ENCODE data around the gene ASIC4. TPM values are rescaled to one million over a fixed set of nuclear protein-coding genes. Genes with fewer than 3 reads are reported as not detected.

Gene ASIC4
- total RNA-seq, 1 donor from 2014 or later, result not detected

DNA sequence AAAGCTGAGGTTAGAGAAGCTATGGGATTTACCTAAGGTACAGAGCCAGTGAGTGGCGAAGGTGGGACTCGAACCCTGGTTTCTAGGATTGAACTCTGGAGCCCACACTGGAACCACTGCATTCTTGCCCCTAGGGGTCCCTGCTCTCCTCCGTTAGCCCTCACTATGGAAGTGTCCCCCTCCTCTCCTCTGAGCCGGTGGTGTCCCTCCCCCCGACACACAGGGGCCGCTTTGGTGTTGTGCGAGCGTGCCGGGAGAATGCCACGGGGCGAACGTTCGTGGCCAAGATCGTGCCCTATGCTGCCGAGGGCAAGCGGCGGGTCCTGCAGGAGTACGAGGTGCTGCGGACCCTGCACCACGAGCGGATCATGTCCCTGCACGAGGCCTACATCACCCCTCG lies 24.1 kb upstream of the ASIC4 start:
- Histone ChIP-seq H3K27me3 (no peaks in the 10 kb centered on the region), H3K36me3 (no peaks in the 10 kb centered on the region)
- intact Hi-C loops (cut with DNase I), result no loop called here

DNA sequence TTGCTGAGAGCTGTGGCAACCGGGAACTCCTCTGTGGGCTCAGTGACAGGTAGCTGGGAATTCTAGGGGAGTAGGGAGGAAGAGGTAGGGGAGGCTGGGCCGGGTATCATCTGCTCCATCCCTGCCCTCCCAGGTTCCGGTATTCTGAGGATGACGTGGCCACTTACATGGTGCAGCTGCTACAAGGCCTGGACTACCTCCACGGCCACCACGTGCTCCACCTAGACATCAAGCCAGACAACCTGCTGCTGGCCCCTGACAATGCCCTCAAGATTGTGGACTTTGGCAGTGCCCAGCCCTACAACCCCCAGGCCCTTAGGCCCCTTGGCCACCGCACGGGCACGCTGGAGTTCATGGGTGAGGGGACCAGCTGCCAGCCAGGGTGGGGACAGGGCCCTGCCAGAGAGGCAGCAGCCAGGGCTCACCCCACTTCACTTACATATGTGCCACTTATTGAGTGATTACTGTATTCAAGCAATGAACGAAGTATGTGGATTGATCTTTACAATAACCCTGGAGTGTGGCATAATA lies 23.6 kb upstream of the ASIC4 start:
- Histone ChIP-seq H3K36me3 (no peaks in the 10 kb centered on the region), H3K4me3 (no peak overlapping the region), H3K27me3 (no peaks in the 10 kb centered on the region), H3K4me1 (no peaks in the 10 kb centered on the region), H3K9me3 (no peaks in the 10 kb centered on the region), H3K27ac (no peak overlapping the region)
- no peak for DNase-seq (ENCODE audit: extremely low spot score in 2 of 2)
- intact Hi-C loops (cut with DNase I), result no loop called here
- TF ChIP-seq, protein P1, sequence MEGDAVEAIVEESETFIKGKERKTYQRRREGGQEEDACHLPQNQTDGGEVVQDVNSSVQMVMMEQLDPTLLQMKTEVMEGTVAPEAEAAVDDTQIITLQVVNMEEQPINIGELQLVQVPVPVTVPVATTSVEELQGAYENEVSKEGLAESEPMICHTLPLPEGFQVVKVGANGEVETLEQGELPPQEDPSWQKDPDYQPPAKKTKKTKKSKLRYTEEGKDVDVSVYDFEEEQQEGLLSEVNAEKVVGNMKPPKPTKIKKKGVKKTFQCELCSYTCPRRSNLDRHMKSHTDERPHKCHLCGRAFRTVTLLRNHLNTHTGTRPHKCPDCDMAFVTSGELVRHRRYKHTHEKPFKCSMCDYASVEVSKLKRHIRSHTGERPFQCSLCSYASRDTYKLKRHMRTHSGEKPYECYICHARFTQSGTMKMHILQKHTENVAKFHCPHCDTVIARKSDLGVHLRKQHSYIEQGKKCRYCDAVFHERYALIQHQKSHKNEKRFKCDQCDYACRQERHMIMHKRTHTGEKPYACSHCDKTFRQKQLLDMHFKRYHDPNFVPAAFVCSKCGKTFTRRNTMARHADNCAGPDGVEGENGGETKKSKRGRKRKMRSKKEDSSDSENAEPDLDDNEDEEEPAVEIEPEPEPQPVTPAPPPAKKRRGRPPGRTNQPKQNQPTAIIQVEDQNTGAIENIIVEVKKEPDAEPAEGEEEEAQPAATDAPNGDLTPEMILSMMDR (IDR thresholded peaks at IDR 0.05), result no peak
- no peak for TF ChIP-seq POLR2A (IDR thresholded peaks at IDR 0.05)

More for the DNA sequence above, 24.1 kb upstream of the ASIC4 start:
- no peaks in the 10 kb centered on the region for H3K9me3 ChIP-seq
- no peak overlapping the region for H3K27ac ChIP-seq
- DNase-seq (ENCODE audit: extremely low spot score in 2 of 2), result no peak
- H3K4me3 ChIP-seq, result no peak overlapping the region
- TF ChIP-seq POLR2AphosphoS5 (IDR thresholded peaks at IDR 0.05; ENCODE audit: insufficient read depth in 1 of 2, low read depth in 1 of 2) (no peak), POLR2A (IDR thresholded peaks at IDR 0.05) (no peak)
- TF ChIP-seq, protein P1 (IDR thresholded peaks at IDR 0.05), result no peak
- H3K4me1 ChIP-seq, result no peaks in the 10 kb centered on the region

DNA sequence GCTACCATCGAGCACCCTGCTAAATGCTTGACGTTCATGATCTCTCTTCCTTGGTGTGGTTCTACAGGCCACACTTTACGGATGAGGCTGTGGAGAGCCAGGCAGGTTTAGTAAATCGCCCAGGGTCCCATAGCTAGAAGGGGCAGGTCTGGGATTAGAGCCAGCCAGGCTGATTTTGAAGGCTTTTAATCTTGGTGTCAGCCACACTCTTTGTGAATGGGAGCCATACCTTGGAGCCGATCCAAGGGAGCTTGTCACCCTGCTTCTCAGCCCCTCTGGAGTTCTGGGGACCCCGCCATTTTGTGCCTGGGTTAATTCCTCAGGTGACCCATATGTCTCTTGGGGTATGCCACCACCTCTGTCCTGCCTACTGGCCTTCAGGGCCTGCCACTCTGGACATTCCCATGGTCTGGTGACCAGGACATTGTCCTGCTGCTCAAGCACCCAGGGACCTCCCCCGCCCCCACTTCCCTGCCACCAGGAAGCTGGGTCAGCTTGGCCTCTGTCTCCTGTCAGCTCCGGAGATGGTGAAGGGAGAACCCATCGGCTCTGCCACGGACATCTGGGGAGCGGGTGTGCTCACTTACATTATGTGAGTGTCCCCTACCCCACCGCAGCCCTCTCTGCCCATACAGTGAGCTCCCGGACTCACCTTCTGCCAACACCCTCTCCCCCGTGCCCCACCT lies 22.9 kb upstream of the ASIC4 start:
- Histone ChIP-seq H3K36me3 (no peaks in the 10 kb centered on the region), H3K4me1 (peaks cover under 1% of the 10 kb centered on the region), H3K9me3 (no peaks in the 10 kb centered on the region), H3K4me3 (no peak overlapping the region), H3K27me3 (no peaks in the 10 kb centered on the region), H3K27ac (no peak overlapping the region)
- DNase-seq (ENCODE audit: extremely low spot score in 2 of 2), result no peak
- TF ChIP-seq, protein P1 (IDR thresholded peaks at IDR 0.05), result no peak
- TF ChIP-seq POLR2A (IDR thresholded peaks at IDR 0.05) (no peak), POLR2AphosphoS5 (IDR thresholded peaks at IDR 0.05; ENCODE audit: insufficient read depth in 1 of 2, low read depth in 1 of 2) (no peak)
- intact Hi-C loops (cut with DNase I), result no loop called here

DNA sequence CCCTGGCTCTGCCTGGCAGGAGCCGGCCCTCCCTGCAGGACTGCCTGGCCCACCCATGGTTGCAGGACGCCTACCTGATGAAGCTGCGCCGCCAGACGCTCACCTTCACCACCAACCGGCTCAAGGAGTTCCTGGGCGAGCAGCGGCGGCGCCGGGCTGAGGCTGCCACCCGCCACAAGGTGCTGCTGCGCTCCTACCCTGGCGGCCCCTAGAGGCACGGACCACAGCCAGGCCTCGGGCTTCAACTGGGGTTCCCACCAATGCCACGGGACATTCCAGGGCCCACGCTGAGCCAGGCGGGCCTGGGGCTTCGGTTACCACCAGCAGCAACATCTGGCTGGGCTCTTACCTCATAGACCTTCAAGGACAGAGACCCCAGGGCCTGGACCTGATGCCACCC lies 21.7 kb upstream of the ASIC4 start:
- H3K4me3 ChIP-seq, result no peak overlapping the region
- no peaks in the 10 kb centered on the region for H3K36me3 ChIP-seq
- no peak for DNase-seq (ENCODE audit: extremely low spot score in 2 of 2)
- no peaks in the 10 kb centered on the region for H3K9me3 ChIP-seq
- intact Hi-C loops (cut with DNase I), result no loop called here
- peaks cover 12% of the 10 kb centered on the region for H3K4me1 ChIP-seq
- TF ChIP-seq POLR2A (IDR thresholded peaks at IDR 0.05), result no peak
- TF ChIP-seq, protein P1 (IDR thresholded peaks at IDR 0.05), result no peak
- no peak for TF ChIP-seq POLR2AphosphoS5 (IDR thresholded peaks at IDR 0.05; ENCODE audit: insufficient read depth in 1 of 2, low read depth in 1 of 2)
- no peaks in the 10 kb centered on the region for H3K27me3 ChIP-seq
- H3K27ac ChIP-seq, result no peak overlapping the region

DNA sequence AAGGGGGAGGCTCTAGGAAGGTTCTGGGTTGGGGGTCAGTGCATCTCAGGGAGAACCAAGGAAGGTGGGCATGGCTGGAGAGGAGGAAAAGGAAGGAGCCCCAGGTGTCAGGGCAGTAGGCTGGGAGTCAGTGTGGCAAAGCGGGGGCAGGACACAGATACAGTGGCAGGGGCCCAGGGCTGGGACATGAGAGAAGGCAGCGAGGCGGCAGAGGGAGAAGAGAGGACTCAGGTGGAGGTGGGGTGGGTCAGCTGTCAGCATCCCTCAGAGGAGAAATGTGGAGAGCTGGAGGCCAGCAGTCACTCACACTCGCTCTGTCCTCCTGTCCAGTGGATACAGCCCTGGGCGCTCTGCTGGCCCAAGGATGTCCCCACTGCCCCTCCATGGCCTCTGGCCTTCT lies 21.2 kb upstream of the ASIC4 start:
- Histone ChIP-seq H3K4me3 (no peak overlapping the region), H3K27me3 (no peaks in the 10 kb centered on the region), H3K4me1 (peaks cover 17% of the 10 kb centered on the region), H3K36me3 (no peaks in the 10 kb centered on the region), H3K27ac (no peak overlapping the region), H3K9me3 (no peaks in the 10 kb centered on the region)
- TF ChIP-seq POLR2A (IDR thresholded peaks at IDR 0.05) (no peak), POLR2AphosphoS5 (IDR thresholded peaks at IDR 0.05; ENCODE audit: insufficient read depth in 1 of 2, low read depth in 1 of 2) (no peak)
- TF ChIP-seq, protein P1 (IDR thresholded peaks at IDR 0.05), result no peak
- intact Hi-C loops (cut with DNase I), result no loop called here
- DNase-seq (ENCODE audit: extremely low spot score in 2 of 2), result no peak
